AG04449 (cell line): Measurements from ENCODE around the gene EVI2A.
"Not testable (repeated sequence)": the region's sequence is repeated elsewhere in the genome, so short reads cannot be mapped to it uniquely, and the experiment has no call there.

ENCODE experiments used
- CTCF ChIA-PET: fragments of 350-600 bp; formaldehyde crosslinking; extraction: SDS; loops from one replicate; lab custom pipeline; 2021; ENCODE audit warnings: antibody characterized with exemption; lab: Yijun Ruan, JAX
- POLR2A ChIA-PET: fragments of 400-600, 350-600 bp; formaldehyde crosslinking; extraction: SDS; loops from one replicate; lab custom pipeline; 2020; ENCODE audit warnings: antibody characterized with exemption, inconsistent platforms; lab: Yijun Ruan, JAX
- DNase-seq: peaks from one replicate; pipeline ENCODE4 v3.0.0-alpha.2; 2010; ENCODE audit warnings: low read depth, low spot score
- H3K4me3 ChIP-seq: 2 replicates; pipeline ENCODE4 v1.5.1; 2011; ENCODE audit warnings: low read depth, mild to moderate bottlenecking, control low read depth, low read length
- TF ChIP-seq, protein P1 (sequence below): IDR thresholded peaks from one replicate; pipeline ENCODE4 v1.5.1; 2011; ENCODE audit warnings: mild to moderate bottlenecking, moderate library complexity, low read length, control low read depth, inconsistent platforms; ENCODE audit not compliant: insufficient read depth; ENCODE audit errors: missing control alignments

EVI2A gene

DNA sequence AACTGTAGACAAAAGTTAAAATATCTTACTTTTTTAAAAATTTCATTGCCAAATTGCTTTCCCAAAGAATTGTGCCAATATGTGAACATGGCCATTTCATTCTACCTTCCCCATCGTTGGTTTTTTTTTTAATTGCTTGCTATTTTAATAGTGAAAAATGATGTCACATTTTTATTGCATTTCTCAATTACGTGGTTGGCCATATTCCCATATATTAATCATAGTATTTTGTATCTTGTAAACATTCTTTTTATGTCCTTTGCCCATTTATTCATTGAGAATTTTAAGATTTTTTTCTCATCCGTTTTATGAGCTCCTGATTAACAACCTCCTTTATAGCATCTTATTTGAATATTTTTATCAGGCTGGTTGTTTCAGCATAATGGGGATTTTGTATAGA, 31.6 kb downstream of the EVI2A start:
- H3K4me3 ChIP-seq, result no peak overlapping the region
- POLR2A ChIA-PET, result no interaction called here
- DNase-seq, result no peak
- TF ChIP-seq, protein P1, sequence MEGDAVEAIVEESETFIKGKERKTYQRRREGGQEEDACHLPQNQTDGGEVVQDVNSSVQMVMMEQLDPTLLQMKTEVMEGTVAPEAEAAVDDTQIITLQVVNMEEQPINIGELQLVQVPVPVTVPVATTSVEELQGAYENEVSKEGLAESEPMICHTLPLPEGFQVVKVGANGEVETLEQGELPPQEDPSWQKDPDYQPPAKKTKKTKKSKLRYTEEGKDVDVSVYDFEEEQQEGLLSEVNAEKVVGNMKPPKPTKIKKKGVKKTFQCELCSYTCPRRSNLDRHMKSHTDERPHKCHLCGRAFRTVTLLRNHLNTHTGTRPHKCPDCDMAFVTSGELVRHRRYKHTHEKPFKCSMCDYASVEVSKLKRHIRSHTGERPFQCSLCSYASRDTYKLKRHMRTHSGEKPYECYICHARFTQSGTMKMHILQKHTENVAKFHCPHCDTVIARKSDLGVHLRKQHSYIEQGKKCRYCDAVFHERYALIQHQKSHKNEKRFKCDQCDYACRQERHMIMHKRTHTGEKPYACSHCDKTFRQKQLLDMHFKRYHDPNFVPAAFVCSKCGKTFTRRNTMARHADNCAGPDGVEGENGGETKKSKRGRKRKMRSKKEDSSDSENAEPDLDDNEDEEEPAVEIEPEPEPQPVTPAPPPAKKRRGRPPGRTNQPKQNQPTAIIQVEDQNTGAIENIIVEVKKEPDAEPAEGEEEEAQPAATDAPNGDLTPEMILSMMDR, result no peak
- CTCF ChIA-PET, result interaction anchor here (1.0 kb wide), 1 partner anchor 42 kb away, joined by 3 read pairs; no protein-coding TSS in a partner anchor

- CTCF ChIA-PET, H3K4me3 ChIP-seq, POLR2A ChIA-PET, DNase-seq: not testable (repeated sequence)
These were observed 33.5 kb downstream of the EVI2A start for GRCh38 chr17:31287932-31288331.

- TF ChIP-seq, protein P1, result no peak
- CTCF ChIA-PET, result interaction anchor here (1.3 kb wide), 1 partner anchor 16 kb away, joined by 4 read pairs; no protein-coding TSS in a partner anchor
- POLR2A ChIA-PET, result no interaction called here
- no peak overlapping the region for H3K4me3 ChIP-seq
- no peak for DNase-seq
These were observed 34.8 kb downstream of the EVI2A start for GRCh38 chr17:31286587-31286986.

DNA sequence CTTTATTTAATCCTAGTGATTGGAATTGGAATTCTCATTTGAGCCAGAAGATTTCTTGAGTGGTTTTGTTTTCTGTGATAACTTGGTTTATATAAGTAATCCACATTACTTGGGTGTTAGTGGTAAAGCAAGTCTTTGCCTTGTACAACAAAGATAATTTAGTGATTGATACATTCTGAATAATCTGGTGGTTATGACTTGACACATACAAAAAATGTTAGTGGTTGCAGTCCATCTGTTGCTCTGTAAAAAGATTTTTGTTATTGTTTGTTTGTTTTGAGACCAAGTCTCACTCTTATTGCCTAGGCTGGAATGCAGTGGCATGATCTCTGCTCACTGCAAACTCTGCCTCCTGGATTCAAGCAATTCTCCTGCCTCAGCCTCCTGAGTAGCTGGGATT, 37.6 kb downstream of the EVI2A start:
- H3K4me3 ChIP-seq, result no peak overlapping the region
- TF ChIP-seq, protein P1, result no peak
- DNase-seq, result no peak
- CTCF ChIA-PET, result interaction anchor here (1.5 kb wide), 1 partner anchor 69 kb away, joined by 4 read pairs; no protein-coding TSS in a partner anchor
- POLR2A ChIA-PET, result no interaction called here

DNA sequence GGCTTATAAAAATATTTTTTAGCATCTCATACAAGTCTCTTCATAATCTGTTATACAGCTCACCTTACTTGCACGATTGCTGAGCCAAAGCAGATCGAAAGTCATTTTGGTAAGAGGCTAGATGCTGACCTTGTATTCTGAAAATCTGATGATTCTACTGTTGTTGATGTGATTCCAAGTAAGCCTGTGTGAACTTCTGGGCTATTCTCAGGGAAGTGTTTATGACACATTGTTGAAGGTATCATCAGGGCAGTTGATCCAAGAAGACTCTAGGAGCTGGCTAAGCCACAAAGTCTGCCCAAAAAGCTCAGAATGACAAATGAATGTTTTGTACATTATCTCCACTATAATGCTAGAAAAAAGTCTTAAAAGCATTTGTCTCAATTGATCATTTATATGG, 40.4 kb downstream of the EVI2A start:
- TF ChIP-seq, protein P1, result no peak
- H3K4me3 ChIP-seq, result no peak overlapping the region
- ChIA-PET POLR2A (no interaction called here), CTCF (no interaction called here)
- DNase-seq, result no peak

DNA sequence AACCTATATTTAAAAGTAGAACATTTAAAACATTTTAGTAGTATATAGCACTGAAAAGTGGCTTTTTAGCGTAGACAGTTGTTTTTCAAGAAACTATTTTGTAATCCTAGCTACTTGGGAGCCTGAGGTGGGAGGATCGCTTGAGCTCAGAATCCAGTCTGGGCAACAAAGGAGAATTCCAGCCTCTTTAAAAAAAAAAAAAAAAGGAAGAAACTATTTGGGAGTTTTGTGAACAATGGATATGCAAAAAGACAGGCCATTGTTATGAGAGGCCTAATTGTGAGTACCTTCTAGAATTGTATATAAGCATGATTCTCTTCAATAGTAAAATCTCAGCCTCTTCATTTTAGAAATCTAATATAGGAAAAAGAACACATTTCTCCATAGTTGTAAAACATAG, 42.0 kb downstream of the EVI2A start:
- TF ChIP-seq, protein P1, result no peak
- ChIA-PET CTCF (interaction anchor here (1.1 kb wide), 1 partner anchor 11 kb away, joined by 3 read pairs; no protein-coding TSS in a partner anchor), POLR2A (no interaction called here)
- no peak for DNase-seq
- no peak overlapping the region for H3K4me3 ChIP-seq

GRCh38 chr17:31275116-31275515, 46.3 kb downstream of the EVI2A start:
- TF ChIP-seq, protein P1, result no peak
- ChIA-PET POLR2A (no interaction called here), CTCF (no interaction called here)
- H3K4me3 ChIP-seq, result no peak overlapping the region
- no peak for DNase-seq
